Endodermal cell (in vitro differentiated cells): ENCODE data around the gene STK11. TPM values are rescaled to one million over a fixed set of nuclear protein-coding genes. Genes with fewer than 3 reads are reported as not detected.

Experiments used
- DNase-seq: peaks from one replicate; pipeline ENCODE4 v3.0.0-alpha.2; 2017
- H3K27ac ChIP-seq: 2 replicates; pipeline ENCODE4 v1.5.1; 2013; ENCODE audit warnings: mild to moderate bottlenecking, low read depth, low read length, moderate library complexity
- H3K27me3 ChIP-seq: 2 replicates; pipeline ENCODE4 v1.6.1; 2013; ENCODE audit warnings: mild to moderate bottlenecking, low read length, moderate library complexity; ENCODE audit not compliant: insufficient read depth, control insufficient read depth, poor library complexity, severe bottlenecking
- H3K36me3 ChIP-seq: 2 replicates; pipeline ENCODE4 v1.7.0; 2013; ENCODE audit warnings: mild to moderate bottlenecking, low read length, moderate library complexity; ENCODE audit not compliant: control insufficient read depth, insufficient read depth
- H3K4me1 ChIP-seq: one replicate; pipeline ENCODE4 v1.7.0; 2013; ENCODE audit warnings: low read length; ENCODE audit not compliant: control insufficient read depth, insufficient read depth
- H3K4me3 ChIP-seq: 2 replicates; pipeline ENCODE4 v1.5.1; 2013; ENCODE audit warnings: mild to moderate bottlenecking, low read length, moderate library complexity
- H3K9ac ChIP-seq: 2 replicates; pipeline ENCODE4 v1.6.1; 2013; ENCODE audit warnings: mild to moderate bottlenecking, low read length, moderate library complexity; ENCODE audit not compliant: poor library complexity, severe bottlenecking; ENCODE audit errors: extremely low read depth
- H3K9me3 ChIP-seq: 2 replicates; pipeline ENCODE4 v1.6.1; 2013; ENCODE audit warnings: mild to moderate bottlenecking, low read length, moderate library complexity; ENCODE audit not compliant: control insufficient read depth
- H3K27ac Mint-ChIP-seq: 2 replicates; pipeline ENCODE4 v1.8.0; 2020; ENCODE audit warnings: mixed read lengths
- H3K27me3 Mint-ChIP-seq: 2 replicates; pipeline ENCODE4 v1.8.0; 2021; ENCODE audit warnings: mild to moderate bottlenecking, mixed read lengths; ENCODE audit not compliant: insufficient read depth
- H3K36me3 Mint-ChIP-seq: 2 replicates; pipeline ENCODE4 v1.8.0; 2020; ENCODE audit warnings: low read depth, mixed read lengths
- H3K4me1 Mint-ChIP-seq: 2 replicates; pipeline ENCODE4 v1.8.0; 2020; ENCODE audit warnings: mixed read lengths
- H3K4me3 Mint-ChIP-seq: 2 replicates; pipeline ENCODE4 v1.8.0; 2020; ENCODE audit warnings: mild to moderate bottlenecking, moderate library complexity, mixed read lengths
- H3K9me3 Mint-ChIP-seq: 2 replicates; pipeline ENCODE4 v1.8.0; 2020; ENCODE audit warnings: mild to moderate bottlenecking, mixed read lengths
- CTCF ChIP-seq: fragments of 200-600 bp; sonication (generic); conservative IDR thresholded peaks from 2 replicates; pipeline ENCODE4 v1.5.0; 2021; ENCODE audit warnings: antibody characterized with exemption, mild to moderate bottlenecking
- WGBS, 2 experiments: methylation state at CpG; one replicate each; pipeline versions ENCODE4 v1.1.5 to v1.1.7; 2013; ENCODE audit warnings: missing lambda C conversion rate in 2 of 2, mixed read lengths in 1 of 2; ENCODE audit not compliant: insufficient coverage in 1 of 2, insufficient read length in 1 of 2; 5-methylcytosine and 5-hydroxymethylcytosine counted together
- total RNA-seq, 2 donors: library from RNA; stranded (reverse); fragmentation: NEBNext Ultra II Directional in 1 of 2; extraction: Animal tissue kit (Norgen Biotek cat#: 25700) in 1 of 2; gene quantifications; 2 replicates in 1 of 2; 3 replicates in 1 of 2; pipeline ENCODE4 v1.2.1, GENCODE V29; 2021

The STK11 gene
- total RNA-seq, 2 donors from 2014 or later: 78.8 to 81.4 TPM

DNA sequence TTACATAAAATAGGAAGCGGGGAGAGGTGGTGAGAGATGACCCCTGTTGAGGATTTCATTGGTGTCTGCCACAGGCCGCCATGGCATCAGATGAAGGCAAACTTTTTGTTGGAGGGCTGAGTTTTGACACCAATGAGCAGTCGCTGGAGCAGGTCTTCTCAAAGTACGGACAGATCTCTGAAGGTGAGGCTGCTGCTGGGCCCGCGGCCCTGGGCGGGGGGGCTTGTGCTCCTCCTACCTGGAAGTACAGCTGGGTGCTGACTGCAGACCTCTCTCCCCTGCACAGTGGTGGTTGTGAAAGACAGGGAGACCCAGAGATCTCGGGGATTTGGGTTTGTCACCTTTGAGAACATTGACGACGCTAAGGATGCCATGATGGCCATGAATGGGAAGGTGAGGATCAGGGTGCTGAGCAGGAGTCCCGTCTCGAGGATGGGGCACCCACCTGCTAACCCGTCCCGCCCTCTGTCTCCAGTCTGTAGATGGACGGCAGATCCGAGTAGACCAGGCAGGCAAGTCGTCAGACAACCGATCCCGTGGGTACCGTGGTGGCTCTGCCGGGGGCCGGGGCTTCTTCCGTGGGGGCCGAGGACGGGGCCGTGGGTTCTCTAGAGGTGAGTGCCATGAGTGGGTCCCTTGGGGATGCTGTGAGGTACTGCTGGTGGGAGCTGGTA, 65.4 kb downstream of the STK11 start:
- Histone ChIP-seq H3K4me1 (peaks cover 20% of the 10 kb centered on the region), H3K27ac (peak overlapping the region; percentile 20), H3K9ac (no peak overlapping the region), H3K27me3 (peaks cover 9% of the 10 kb centered on the region), H3K4me3 (peak overlapping the region; percentile 86), H3K9me3 (no peaks in the 10 kb centered on the region), H3K36me3 (peaks cover 42% of the 10 kb centered on the region)
- no peaks in the 10 kb centered on the region for H3K9me3 Mint-ChIP-seq
- H3K27me3 Mint-ChIP-seq: peaks cover 17% of the 10 kb centered on the region
- H3K36me3 Mint-ChIP-seq: peaks cover 44% of the 10 kb centered on the region
- peak overlapping the region; percentile 82 for H3K4me3 Mint-ChIP-seq
- peak overlapping the region; percentile 74 for H3K27ac Mint-ChIP-seq
- 94 to 95% methylated on average over 25 to 26 of the region's 26 CpGs for WGBS, 2 experiments
- peaks cover 33% of the 10 kb centered on the region for H3K4me1 Mint-ChIP-seq
- TF ChIP-seq CTCF: no peak
- DNase-seq: no peak

DNA sequence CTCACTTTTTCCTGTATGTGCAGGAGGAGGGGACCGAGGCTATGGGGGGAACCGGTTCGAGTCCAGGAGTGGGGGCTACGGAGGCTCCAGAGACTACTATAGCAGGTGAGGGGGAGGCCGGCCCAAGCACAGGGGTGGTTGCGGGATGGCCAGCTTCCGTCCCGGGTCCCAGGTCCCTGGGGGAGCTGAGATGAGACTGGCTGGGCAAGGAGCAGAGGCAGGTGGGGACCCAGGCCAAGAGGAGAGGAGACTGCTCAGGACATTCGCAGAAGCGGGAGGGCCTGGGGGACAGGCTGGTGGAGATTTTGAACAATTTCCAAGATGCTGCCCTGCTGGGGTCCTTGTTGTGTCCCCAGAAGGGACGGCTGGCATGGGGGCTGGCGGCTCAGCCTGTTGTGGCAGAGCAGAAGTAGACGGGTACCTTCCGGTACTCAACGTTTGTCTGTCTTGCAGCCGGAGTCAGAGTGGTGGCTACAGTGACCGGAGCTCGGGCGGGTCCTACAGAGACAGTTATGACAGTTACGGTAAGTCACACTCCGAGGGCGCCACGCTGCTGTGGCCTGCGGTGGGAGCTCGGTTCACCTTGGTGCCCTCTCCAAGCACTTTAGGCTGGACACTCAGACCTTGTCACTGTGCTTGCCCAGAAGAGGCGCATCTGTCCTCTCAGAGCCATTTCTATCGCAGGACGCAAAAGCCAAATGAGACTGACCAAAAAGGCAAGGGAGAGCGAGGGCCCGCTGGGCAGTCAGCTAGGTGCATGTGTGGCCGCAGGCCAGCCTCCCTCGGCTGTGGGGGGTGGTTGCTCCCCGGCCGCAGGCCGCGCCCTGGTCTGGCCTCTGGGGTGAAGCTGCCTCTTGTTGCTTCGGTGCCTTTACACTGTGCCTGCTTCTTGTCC, 66.2 kb downstream of the STK11 start:
- H3K36me3 ChIP-seq: peaks cover 42% of the 10 kb centered on the region
- peak overlapping the region; percentile 82 for H3K4me3 Mint-ChIP-seq
- H3K27me3 ChIP-seq: peaks cover 9% of the 10 kb centered on the region
- H3K9ac ChIP-seq: no peak overlapping the region
- peak overlapping the region; percentile 20 for H3K27ac ChIP-seq
- 95 to 96% methylated on average over 34 to 37 of the region's 37 CpGs for WGBS, 2 experiments
- H3K36me3 Mint-ChIP-seq: peaks cover 45% of the 10 kb centered on the region
- H3K4me3 ChIP-seq: no peak overlapping the region
- no peaks in the 10 kb centered on the region for H3K9me3 Mint-ChIP-seq
- TF ChIP-seq CTCF: no peak
- DNase-seq: no peak
- no peaks in the 10 kb centered on the region for H3K9me3 ChIP-seq
- H3K27me3 Mint-ChIP-seq: peaks cover 17% of the 10 kb centered on the region
- peaks cover 33% of the 10 kb centered on the region for H3K4me1 Mint-ChIP-seq
- peaks cover 18% of the 10 kb centered on the region for H3K4me1 ChIP-seq
- H3K27ac Mint-ChIP-seq: peak overlapping the region; percentile 74

GRCh38 chr19:1272423-1273262, 67.1 kb downstream of the STK11 start:
- H3K4me1 Mint-ChIP-seq: peaks cover 29% of the 10 kb centered on the region
- peaks cover 13% of the 10 kb centered on the region for H3K4me1 ChIP-seq
- 94 to 95% methylated on average over 23 to 33 of the region's 33 CpGs for WGBS, 2 experiments

More at GRCh38 chr19:1272423-1273262, 67.1 kb downstream of the STK11 start:
- Mint-ChIP-seq H3K27me3 (peaks cover 10% of the 10 kb centered on the region), H3K27ac (peak overlapping the region; percentile 58), H3K4me3 (no peak overlapping the region), H3K36me3 (peaks cover 48% of the 10 kb centered on the region), H3K9me3 (no peaks in the 10 kb centered on the region)
- peaks cover 3% of the 10 kb centered on the region for H3K27me3 ChIP-seq
- no peaks in the 10 kb centered on the region for H3K9me3 ChIP-seq
- no peak for DNase-seq
- TF ChIP-seq CTCF: no peak
- H3K9ac ChIP-seq: no peak overlapping the region
- no peak overlapping the region for H3K27ac ChIP-seq
- H3K4me3 ChIP-seq: no peak overlapping the region
- H3K36me3 ChIP-seq: peaks cover 49% of the 10 kb centered on the region
